ENCODE data around the gene TRIM34. TPM values are rescaled to one million over a fixed set of nuclear protein-coding genes. Genes with fewer than 3 reads are reported as not detected.
"Not testable (repeated sequence)": the region's sequence is repeated elsewhere in the genome, so short reads cannot be mapped to it uniquely, and the experiment has no call there.

Gene TRIM34
- total RNA-seq = 4.5 and 4.9 TPM in 2 replicates

GRCh38 chr11:5624489-5625279 lies at the start of gene TRIM34:
TSS of gene TRIM34 (plus strand) at chr11:5625001. CDS start at chr11:5632332, 7,331 bp downstream.
- Histone ChIP-seq H3K4me3 (ENCODE audit: low read depth, low read length) (peak within 1 kb of the TSS; percentile 34), H3K27me3 (ENCODE audit: control insufficient read depth, insufficient read depth, low read length) (no peaks in the 10 kb centered on the region), H3K36me3 (ENCODE audit: control insufficient read depth, insufficient read depth, low read length) (no peaks in the 10 kb centered on the region)
- TF ChIP-seq CTCF (IDR thresholded peaks at IDR 0.05; ENCODE audit: insufficient read depth, low read length, poor library complexity, severe bottlenecking) = no peak
- DNase-seq (ENCODE audit: low read depth) = peak; percentile 34

GRCh38 chr11:5575152-5575551 lies 49.6 kb upstream of the TRIM34 start:
- no peak for DNase-seq (ENCODE audit: low read depth)
- Histone ChIP-seq H3K36me3 (ENCODE audit: control insufficient read depth, insufficient read depth, low read length) (no peaks in the 10 kb centered on the region), H3K4me3 (ENCODE audit: low read depth, low read length) (no peak overlapping the region), H3K27me3 (ENCODE audit: control insufficient read depth, insufficient read depth, low read length) (no peaks in the 10 kb centered on the region)
- TF ChIP-seq CTCF (IDR thresholded peaks at IDR 0.05; ENCODE audit: insufficient read depth, low read length, poor library complexity, severe bottlenecking) = no peak

GRCh38 chr11:5577101-5577500 lies 47.7 kb upstream of the TRIM34 start:
- Histone ChIP-seq H3K27me3 (ENCODE audit: control insufficient read depth, insufficient read depth, low read length) (no peaks in the 10 kb centered on the region), H3K36me3 (ENCODE audit: control insufficient read depth, insufficient read depth, low read length) (no peaks in the 10 kb centered on the region), H3K4me3 (ENCODE audit: low read depth, low read length) (no peak overlapping the region)
- DNase-seq (ENCODE audit: low read depth) = no peak
- TF ChIP-seq CTCF (IDR thresholded peaks at IDR 0.05; ENCODE audit: insufficient read depth, low read length, poor library complexity, severe bottlenecking) = no peak

GRCh38 chr11:5580577-5580976 lies 44.2 kb upstream of the TRIM34 start, which contains the start of gene OR52B6:
TSS of gene OR52B6 (plus strand) at chr11:5580877. CDS start at chr11:5580877, 0 bp downstream.
- Histone ChIP-seq H3K27me3 (ENCODE audit: control insufficient read depth, insufficient read depth, low read length) (no peaks in the 10 kb centered on the region), H3K36me3 (ENCODE audit: control insufficient read depth, insufficient read depth, low read length) (no peaks in the 10 kb centered on the region), H3K4me3 (ENCODE audit: low read depth, low read length) (no peak within 1 kb of the TSS)
- TF ChIP-seq CTCF (IDR thresholded peaks at IDR 0.05; ENCODE audit: insufficient read depth, low read length, poor library complexity, severe bottlenecking) = no peak
- no peak for DNase-seq (ENCODE audit: low read depth)

- DNase-seq (ENCODE audit: low read depth) = no peak
- H3K27me3 ChIP-seq (ENCODE audit: control insufficient read depth, insufficient read depth, low read length) = no peaks in the 10 kb centered on the region
- no peak overlapping the region for H3K4me3 ChIP-seq (ENCODE audit: low read depth, low read length)
- no peaks in the 10 kb centered on the region for H3K36me3 ChIP-seq (ENCODE audit: control insufficient read depth, insufficient read depth, low read length)
- no peak for TF ChIP-seq CTCF (IDR thresholded peaks at IDR 0.05; ENCODE audit: insufficient read depth, low read length, poor library complexity, severe bottlenecking)
Measured at GRCh38 chr11:5581014-5581413, 43.8 kb upstream of the TRIM34 start.

- H3K4me3 ChIP-seq (ENCODE audit: low read depth, low read length); DNase-seq (ENCODE audit: low read depth); H3K27me3 ChIP-seq (ENCODE audit: control insufficient read depth, insufficient read depth, low read length); H3K36me3 ChIP-seq (ENCODE audit: control insufficient read depth, insufficient read depth, low read length): not testable (repeated sequence)
Measured at GRCh38 chr11:5584458-5584857, 40.3 kb upstream of the TRIM34 start.

- not testable (repeated sequence) for H3K27me3 ChIP-seq (ENCODE audit: control insufficient read depth, insufficient read depth, low read length); DNase-seq (ENCODE audit: low read depth); H3K4me3 ChIP-seq (ENCODE audit: low read depth, low read length); H3K36me3 ChIP-seq (ENCODE audit: control insufficient read depth, insufficient read depth, low read length)
Measured at GRCh38 chr11:5589906-5590305, 34.9 kb upstream of the TRIM34 start.

All from kidney epithelial cell (primary cell).